A673 (cell line): Measurements from ENCODE around the gene MZB1.

Experiments used
- CTCF ChIP-seq: fragments of 300-800, 200-600 bp; sonication (generic); conservative IDR thresholded peaks from 2 replicates; pipeline ENCODE4 v1.5.1; 2017; ENCODE audit warnings: low read depth, mild to moderate bottlenecking, antibody characterized with exemption, low read length, moderate library complexity, mixed read lengths
- EZH2 ChIP-seq: fragments of 200-600 bp; sonication (generic); IDR thresholded peaks from 2 replicates; pipeline ENCODE4 v1.6.1; 2017; ENCODE audit warnings: borderline replicate concordance, low read depth, mild to moderate bottlenecking, mixed read lengths, antibody characterized with exemption, low read length; ENCODE audit not compliant: poor library complexity, severe bottlenecking

GRCh38 chr5:139426203-139426885 lies 36.6 kb upstream of the MZB1 start:
- TF ChIP-seq CTCF, result no peak
- TF ChIP-seq EZH2, result no peak
